Left renal pelvis (tissue), 4 donors: Measurements from ENCODE around the gene PKNOX1. TPM values are rescaled to one million over a fixed set of nuclear protein-coding genes. Genes with fewer than 3 reads are reported as not detected.
"Not testable (repeated sequence)": the region's sequence is repeated elsewhere in the genome, so short reads cannot be mapped to it uniquely, and the experiment has no call there.

ENCODE experiments used
- DNase-seq, 4 donors: peaks; one replicate each; pipeline ENCODE4 v3.0.0-alpha.2; 2013; ENCODE audit warnings: low read depth in 4 of 4, low spot score in 3 of 4
- polyA plus RNA-seq, 4 donors: library from polyadenylated mRNA; unstranded; fragments of 120-200 nt; gene quantifications; one replicate each; pipeline ENCODE4 v1.2.1, GENCODE V29; 2013; ENCODE audit not compliant: insufficient read length in 4 of 4

PKNOX1 gene
- polyA plus RNA-seq, 4 donors, result 20.7 to 29.6 (median 25.6) TPM

DNA sequence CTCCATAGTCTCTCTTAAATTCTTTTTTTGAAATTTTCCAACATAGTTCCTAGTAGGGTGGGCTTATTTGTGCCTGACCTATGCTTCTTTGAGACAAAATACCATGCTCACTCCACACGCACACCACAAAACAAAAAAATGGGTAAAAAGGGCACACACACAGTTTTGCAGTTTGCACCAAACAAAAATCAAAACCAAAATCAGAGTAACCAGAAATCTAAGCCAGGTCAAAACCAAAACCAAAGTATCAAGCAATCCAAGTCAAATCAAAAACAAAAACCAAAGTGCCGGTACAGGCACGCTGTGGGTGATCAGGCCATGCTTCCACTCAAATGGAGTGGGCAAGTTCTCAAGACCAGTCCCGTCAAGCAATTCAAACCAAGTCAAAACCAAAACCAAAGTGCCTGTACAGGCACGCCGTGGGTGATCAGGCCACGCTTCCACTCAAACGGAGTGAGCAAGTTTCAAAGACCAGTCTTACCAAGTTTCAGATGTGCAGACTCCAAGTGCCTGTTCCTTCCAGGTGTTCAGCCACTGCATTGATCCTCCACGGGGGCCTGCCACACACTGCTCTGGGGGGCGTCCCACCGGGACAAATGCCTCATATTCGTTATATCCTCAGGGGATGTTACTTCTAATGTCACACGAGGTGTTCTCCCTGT, 25.1 kb upstream of the PKNOX1 start:
- DNase-seq, result not testable (repeated sequence)

DNA sequence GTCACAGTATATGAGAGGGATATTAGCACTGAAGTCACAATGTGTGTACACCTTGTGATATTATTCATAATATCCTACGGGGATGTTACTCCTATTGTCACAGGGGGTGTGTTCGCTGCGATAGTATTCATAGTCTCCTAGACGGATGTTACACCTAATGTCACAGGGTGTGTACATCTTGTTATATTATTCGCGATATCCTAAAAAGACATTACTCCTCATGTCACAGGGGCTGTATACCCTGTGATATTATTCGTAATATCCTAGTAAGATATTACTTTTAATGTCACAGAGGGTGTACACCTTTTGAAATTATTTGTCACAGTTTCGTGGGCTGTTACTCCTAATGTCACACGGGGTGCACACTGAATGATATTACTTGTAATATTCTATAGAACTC, 23.2 kb upstream of the PKNOX1 start:
- DNase-seq, result not testable (repeated sequence)

DNA sequence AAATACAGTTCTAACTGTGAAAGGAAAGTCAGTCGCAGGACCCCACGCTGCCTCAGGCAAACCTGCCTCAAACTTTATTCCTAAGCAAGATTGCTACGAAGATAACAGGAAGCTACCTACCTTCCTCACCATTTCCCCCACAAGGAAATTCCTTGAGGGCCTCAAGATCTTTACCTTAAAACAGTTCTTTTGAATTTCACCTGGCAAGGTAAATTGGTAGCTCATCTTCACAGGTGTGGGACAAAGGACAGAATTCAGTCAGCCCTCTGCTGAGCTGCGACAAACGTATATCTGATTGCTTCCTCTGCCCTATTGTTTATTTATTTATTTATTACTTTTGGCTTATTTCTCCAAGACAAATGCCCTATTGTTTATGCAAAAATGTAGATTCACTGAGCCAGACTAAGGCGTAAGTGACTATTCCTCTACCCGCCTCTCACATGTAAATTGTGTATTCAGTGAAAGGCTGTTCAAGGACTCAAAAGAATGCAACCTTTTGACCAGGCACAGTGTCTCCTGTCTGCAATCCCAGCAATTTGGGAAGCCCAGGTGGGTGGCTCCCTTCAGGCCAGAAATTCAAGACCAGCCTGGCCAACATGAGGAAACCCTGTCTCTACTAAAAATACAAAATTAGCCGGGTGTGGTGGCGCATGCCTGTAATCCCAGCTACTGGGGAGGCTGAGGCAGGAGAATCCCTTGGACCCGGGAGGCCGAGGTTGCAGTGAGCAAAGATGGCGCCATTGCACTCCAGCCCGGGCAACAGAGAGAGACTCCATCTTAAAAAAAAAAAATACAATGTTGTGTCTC, 17.3 kb upstream of the PKNOX1 start:
- DNase-seq, result no peak

DNA sequence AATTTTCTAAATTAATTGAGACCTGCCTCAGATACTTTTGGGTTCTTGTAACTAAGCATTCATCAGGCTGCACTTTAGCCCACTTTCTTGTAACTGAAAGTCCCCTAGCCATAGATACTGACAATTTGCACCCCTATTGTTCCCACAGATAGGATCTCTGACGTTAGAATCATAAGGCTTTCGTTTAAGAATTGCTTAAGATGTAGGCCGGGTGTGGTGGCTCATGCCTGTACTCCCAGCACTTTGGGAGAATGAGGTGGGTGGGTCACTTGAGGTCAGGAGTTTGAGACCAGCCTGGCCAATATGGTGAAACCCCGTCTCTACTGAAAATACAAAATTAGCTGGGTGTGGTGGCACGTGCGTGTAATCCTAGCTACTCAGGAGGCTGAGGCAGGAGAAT, 16.2 kb upstream of the PKNOX1 start:
- DNase-seq, result not testable (repeated sequence)

DNA sequence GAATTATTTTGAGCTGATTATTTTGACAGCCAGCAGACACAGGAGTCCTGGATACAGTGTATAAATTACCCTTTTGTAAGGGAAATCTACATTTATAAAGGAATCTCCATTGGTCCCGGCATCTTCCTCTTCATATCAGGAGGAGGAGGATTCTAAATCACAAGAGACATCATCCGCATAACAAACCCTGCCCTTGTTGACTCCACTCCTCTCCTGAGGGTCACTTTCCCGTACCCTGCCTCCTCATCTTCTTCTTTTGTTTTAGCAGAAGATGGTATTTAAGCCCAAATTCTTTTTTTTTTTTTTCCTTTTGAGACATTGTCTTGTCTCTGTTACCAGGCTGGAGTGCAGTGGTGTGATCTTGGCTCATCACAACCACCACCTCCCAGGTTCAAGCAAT, 14.6 kb upstream of the PKNOX1 start:
- DNase-seq, result no peak

DNA sequence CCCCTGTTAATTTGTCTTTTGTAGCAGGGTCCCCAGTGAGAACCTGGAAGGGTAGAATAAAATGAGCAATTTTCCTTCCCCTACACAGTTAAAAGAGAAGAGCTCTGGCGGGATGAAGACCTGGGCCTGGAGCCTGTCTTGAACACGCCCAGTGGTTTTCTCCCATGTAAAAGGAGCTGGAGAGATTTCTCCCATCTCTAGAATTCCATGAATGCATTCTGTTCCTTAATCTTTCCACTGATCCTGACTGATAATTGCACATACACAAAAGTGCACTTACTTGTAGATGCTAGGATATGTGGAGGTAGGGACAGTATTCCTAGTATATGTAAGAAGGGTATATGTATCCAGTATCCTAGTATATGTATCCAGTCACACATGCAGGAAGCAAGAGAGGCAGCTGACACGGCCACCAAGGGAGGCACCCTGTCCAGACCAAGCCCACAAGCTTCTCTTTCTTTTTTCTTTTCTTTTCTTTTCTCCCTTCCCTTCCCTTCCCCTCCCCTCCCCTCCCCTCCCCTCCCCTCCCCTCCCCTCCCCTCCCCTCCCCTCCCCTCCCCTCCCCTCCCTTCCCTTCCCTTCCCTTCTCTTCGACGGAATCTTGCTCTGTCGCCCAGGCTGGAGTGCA, 11.9 kb upstream of the PKNOX1 start:
- no peak for DNase-seq

DNA sequence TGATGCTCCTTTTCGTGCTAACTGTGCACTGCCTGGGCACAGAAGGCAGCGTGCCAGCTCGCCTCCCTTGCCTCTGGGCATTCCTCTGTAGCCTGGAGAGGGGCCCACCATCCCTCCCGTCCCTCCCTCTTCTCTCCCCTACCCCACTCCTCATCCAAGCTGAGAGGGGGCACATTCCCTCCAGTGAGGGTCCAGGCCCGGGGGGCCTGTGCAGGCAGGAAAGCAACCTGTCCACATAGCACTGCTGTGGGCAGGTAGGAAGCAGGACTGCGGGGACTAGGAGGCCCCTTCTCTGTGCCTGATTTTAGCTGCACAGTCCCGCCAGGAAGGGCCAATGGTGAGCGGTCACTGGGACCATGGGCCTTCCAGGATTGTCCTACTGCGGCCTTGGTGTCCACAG, 10.3 kb upstream of the PKNOX1 start:
- no peak for DNase-seq

DNA sequence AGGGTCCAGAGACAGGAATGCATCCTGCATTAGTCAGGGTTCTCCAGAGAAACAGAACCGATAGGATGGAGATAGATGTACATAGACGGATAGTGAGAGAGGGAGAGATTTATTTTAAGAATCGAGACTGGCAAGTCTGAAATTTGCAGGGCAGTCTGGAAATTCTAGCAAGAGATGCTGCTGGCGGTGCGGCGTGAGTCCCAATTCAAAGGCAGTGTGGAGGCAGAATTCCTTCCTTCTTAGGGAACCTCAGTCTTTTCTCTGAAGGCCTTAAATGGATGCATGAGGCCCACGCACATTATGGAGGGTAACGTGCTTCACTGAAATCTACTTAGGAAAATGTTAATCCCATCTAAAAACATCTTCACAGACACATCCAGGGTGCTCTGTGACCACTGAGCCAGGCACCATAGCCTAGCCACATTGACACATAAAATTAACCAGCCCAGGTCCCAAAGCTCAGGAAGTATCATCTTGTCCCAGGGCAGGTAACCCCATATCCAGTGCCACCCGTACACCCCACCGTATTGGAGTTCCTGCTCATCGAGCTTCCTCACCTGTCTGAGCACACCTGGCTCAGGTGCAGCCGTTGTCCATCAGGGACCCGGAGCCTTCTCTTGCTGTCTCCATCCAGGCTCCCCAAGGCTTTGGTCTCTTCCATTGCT, 9.7 kb upstream of the PKNOX1 start:
- no peak for DNase-seq

DNA sequence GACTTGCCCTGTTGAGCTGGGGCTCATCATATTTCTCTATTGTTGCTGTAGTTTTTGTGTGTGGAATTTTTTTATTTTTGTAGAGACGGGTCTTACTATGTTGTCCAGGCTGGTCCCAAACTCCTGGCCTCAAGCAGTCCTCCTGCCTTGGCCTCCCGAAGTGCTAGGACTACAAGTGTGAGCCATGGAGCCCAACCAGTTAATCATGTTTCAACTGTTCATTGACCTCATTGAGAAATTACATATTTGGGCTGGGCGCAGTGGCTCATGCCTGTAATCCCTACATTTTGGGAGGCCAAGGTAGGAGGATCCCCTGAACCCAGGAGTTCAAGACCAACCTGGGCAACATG, 9.2 kb upstream of the PKNOX1 start:
- no peak for DNase-seq

DNA sequence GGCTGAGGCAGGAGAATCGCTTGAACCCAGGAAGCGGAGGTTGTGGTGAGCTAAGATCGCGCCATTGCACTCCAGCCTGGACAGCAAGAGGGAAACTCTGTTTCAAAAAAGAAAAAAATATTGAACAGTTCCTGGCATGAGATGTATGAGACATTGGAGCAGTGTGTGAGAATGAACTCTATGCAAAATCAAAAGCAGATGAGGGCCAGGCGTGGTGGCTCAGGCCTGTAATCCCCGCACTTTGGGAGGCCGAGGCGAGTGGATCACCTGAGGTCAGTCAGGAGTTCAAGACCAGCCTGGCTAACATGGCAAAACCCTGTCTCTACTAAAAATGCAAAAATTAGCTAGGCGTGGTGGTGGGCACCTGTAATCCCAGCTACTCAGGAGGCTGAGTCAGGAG, 6.7 kb upstream of the PKNOX1 start:
- DNase-seq, result not testable (repeated sequence)

DNA sequence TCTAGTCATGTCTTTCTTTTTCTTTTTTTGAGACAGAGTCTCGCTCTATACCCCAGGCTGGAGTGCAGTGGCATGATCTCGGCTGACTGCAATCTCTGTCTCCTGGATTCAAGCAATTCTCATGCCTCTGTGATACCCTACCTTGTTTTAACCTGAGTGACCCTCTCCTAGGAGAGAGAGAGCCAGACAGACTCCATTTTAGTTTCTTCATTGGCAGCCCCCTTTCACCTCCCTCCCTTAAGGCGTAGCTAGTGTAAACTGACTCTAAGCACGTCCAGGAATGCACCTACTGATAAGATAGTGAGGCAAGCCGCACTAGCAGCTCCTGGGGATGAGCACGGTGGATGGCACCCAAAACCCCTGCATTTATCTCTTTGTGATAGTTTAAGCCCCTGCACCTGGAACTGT, 5.2 kb upstream of the PKNOX1 start:
- DNase-seq, result no peak

DNA sequence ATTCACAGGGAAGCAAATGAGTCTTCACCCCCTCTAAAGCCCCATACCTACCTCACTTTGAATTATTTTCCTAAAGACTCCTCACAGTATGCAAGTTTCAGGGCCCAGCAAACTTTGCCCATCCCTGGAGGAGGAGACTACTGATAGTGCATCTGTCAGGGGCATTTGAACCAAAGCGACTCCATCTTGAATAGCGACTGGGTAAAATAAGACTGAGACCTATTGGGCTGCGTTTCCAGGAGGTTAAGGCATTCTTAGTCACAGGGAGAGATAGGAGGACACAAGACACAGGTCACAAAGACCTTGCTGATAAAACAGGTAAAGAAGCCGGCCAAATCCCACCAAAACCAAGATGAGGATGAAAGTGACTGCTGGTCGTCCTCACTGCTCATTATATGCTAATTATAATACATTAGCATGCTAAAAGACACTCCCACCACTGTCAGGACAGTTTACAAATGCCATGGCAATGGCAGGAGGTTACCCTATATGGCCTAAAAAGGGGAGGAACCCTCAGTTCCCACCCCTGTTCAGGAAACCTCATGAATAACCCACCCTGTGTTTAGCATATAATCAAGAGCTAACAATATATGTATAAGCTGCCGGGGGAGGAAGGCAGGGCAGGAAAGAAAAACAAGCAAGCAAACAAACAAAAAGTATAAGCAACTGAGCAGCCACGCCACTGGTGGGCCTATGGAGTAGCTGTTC, 3.3 kb upstream of the PKNOX1 start:
- no peak for DNase-seq

DNA sequence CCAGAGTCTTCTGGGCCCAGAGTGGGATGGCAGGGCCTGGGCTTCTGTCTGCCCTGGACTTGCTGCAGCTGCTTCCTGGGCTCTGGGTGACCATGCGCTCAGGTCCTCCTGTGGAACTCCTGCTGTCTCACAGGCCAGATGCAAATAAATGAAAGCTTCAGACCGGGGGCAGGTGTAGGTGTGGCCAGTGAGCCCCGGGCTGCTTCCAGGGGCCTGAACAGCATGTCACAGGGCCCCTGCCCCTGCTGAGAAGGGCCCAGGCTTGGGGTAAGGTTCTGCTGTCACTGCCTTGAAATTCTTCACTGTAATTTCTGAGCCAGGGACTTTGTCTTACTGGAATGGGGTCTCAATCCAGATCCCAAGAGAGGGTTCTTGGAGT, 2.5 kb upstream of the PKNOX1 start:
- DNase-seq, result no peak

DNA sequence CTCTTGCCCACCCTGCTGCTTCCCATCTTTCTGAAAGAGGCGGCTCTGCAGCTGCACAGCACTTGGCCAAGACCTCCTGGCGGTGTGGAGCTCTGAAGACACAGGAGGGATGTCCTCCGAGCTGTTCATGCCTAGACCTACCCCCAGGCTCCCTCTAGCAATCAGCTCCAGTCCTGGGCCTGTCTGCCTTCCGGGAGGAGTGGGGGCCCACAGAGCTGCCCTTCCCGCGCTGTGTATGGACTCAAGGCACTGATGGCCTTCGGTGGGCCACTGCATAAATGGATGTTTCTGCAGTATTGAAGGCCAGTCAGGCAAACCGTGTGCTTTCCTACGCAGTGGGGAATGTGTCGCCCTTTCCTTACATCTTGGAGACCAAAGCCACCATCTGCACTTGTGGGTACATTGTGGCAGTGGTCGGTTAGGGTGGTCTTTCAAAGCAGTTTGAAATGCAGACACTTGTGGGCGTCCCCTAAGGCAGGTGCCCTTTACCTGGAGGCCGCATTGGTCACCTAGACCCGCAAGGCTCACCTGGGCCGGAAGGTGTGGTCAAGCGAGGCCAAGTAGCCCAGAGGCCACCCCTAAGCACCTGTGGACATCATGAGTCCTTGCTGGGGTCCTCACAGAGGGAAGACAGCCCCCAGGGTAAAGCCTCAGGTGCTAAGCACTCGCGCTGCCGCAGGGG, 912 bp upstream of the PKNOX1 start:
- no peak for DNase-seq

DNA sequence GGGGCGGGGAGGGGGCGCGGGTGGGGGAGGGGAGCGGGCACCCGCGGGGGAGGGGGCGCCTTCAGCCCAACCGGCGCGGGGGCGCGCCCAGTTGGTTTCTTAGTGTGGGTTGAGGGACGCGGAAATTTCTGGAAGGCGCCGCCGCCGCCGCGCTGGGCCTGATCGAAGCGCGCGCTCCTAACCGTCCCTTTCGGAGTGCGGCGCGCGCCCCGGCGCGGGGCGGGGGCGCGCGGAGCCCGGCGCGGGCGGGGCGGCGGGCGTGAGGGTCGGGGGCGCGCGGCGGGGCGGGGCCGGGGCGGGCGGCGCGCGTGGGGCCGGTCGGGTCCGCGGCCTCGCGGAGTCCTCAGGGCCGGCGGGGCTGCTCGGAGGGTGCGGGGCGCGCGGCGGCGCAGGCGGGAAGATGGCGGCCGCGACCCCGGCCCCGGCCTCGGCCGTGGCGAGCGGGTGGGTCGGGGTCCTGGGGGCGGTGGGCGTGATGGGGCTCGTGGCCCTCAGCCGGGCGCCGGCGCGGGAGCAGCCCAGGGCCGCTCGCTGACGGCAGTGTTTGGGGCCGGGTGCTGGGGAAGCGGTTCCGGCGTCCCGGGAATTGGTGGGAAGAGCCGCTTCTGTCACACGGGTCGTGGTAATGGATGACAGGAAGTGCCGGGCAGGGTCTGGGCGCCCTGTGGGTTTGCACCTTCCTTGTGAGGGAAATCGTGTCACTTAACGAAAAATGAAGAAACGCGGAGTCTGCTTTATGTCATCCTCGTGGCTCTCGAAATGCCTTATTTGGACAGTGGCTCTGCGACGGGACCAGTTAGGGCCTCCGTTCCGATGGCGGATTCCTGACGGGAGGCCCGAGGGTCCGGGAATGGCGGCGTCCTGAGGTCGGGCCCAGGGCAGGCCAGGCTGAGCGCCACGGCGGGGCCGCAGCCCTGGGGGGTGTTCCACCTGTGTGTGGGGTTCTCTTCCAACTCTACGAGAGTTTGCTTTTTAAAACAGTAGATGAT, 764 bp downstream of the PKNOX1 start:
- DNase-seq, result peak in 2 of 4 donors; percentile 41 to 51

DNA sequence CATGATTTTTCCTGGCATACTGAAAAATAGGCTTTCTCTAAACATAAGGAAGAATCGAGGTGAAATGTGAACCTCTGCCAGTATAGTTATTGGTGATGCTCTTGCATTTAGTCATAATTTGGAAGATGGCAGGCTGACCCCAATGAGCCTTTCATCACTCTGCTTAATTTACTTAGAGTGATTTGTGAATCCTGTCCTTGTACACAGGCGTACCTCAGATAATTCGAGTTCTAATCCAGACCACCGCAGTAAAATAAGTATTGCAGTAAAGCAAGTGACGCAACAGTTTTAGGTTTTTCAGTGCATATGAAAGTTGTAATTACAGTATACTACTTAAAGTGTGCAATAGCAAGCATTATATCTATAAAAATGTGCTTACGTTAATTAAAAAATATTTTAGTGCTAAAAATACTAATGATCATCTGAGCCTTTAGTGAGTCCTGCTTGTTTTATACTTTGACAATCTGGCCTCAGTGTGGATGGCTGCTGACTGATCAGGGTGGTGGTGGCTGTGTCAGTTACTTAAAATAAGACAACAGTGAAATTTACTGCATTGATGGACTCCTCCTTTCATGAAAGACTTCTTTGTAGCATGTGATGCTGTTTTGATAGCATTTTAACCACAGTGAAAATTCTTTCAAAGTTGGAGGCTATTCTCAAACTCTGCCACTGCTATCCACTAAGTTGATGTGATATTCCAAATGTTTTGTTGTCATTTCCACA, 1.7 kb downstream of the PKNOX1 start:
- DNase-seq, result no peak

DNA sequence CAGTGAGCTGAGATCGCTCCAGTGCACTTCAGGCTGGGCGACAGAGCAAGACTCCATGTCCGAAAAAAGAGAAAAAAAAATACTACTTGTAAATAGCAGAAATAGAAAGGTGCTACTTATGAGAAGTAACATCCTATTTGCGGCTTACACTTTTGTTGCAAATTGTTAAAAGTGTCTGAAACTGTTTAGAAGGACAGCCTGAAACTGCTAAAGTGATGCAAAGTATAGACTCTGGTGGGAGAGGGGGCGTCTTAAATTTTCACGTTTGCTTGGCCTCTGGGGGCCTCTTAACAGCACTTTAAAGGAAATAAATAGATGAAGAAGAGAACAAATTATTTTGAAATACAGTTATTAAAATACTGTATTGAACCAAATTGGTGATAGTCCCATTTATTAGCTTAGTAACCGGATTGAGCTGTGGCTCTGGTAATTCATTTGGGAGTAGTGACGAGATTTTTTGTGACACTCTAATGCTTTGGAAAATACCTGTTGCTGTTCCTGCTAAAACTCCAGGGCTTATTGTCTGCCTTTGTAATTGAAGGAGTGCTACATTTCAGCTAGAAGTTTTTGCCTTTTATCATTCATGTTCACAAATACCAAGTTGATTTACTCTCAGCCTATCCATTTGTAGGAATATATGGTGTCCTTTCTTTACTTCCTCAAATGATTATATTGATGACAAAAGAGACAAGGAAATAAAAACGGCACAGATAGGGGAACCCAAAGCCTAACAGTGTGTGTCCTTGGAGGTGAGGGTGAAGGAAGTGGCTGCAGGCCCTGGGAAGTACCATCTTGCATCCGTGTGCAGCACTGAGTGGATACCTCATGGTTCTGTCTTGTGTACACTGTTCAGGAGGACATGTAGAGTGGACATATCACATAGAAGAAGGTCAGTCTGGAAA, 6.2 kb downstream of the PKNOX1 start:
- DNase-seq, result no peak

DNA sequence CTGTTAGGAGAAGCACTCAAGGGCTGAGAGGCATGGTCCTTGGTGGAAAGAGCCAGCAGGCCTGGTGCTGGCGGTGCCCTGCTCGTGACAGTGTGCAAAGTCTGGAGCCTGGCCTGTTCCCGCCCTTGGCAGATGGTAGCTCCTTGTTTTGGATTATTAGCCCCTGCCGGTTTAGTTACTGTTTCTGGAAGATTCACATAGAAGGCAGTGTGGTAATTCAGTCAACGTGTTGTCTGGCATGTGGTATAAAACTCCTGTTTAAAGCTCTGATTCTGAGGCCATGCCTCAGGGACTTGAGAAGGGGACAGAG, 6.8 kb downstream of the PKNOX1 start:
- no peak for DNase-seq
